T-helper 1 cell treated with Interleukin-12 subunit alpha and Interleukin-12 subunit beta and Interleukin-4 antibody, amounts not matched to agents 30 ng/mL and 1 ng/mL, for 36 hours (primary cell): Measurements from ENCODE around the gene HSD17B11. TPM values are rescaled to one million over a fixed set of nuclear protein-coding genes. Genes with fewer than 3 reads are reported as not detected.
"Not testable (repeated sequence)": the region's sequence is repeated elsewhere in the genome, so short reads cannot be mapped to it uniquely, and the experiment has no call there.

Experiments used
- intact Hi-C: fragments of 100-400 bp; cut with micrococcal nuclease; formaldehyde crosslinking; loops from one replicate; pipeline ENCODE4 v1.15.1; 2024
- total RNA-seq: library from RNA; stranded (reverse); gene quantifications from 2 replicates; pipeline ENCODE4 v1.2.3, GENCODE V29; 2022

The HSD17B11 gene
- total RNA-seq, 1 donor from 2014 or later = 24.6 TPM

GRCh38 chr4:87311684-87312083 is 79.3 kb downstream of the HSD17B11 start:
- intact Hi-C loops = no loop called here

GRCh38 chr4:87310691-87311335 is 80.2 kb downstream of the HSD17B11 start:
- intact Hi-C loops = no loop called here

GRCh38 chr4:87309625-87310024 is 81.4 kb downstream of the HSD17B11 start:
- intact Hi-C loops = no loop called here

GRCh38 chr4:87306056-87306455 is 84.9 kb downstream of the HSD17B11 start:
- intact Hi-C loops = no loop called here

- intact Hi-C loops = no loop called here
Observed at GRCh38 chr4:87305562-87305961, 85.4 kb downstream of the HSD17B11 start.

GRCh38 chr4:87304745-87305432 is 86.1 kb downstream of the HSD17B11 start:
- intact Hi-C loops = no loop called here

- intact Hi-C loops = no loop called here
Observed at GRCh38 chr4:87299898-87300297, 91.1 kb downstream of the HSD17B11 start.

GRCh38 chr4:87298362-87298761 is 92.6 kb downstream of the HSD17B11 start:
- intact Hi-C loops = no loop called here

- intact Hi-C loops = not testable (repeated sequence)
Observed at GRCh38 chr4:87294911-87295310, 96.1 kb downstream of the HSD17B11 start.

GRCh38 chr4:87293889-87294288 is 97.1 kb downstream of the HSD17B11 start:
- intact Hi-C loops = not testable (repeated sequence)

GRCh38 chr4:87286970-87287369 is 104.0 kb downstream of the HSD17B11 start:
- intact Hi-C loops = no loop called here

Other genes starting within 250 kb of the HSD17B11 start
- gene KLHL8, start 170.6 kb downstream of the HSD17B11 start, total RNA-seq = 9.4 and 11.1 TPM in 2 replicates
- gene HSD17B13, start 68.3 kb downstream of the HSD17B11 start, total RNA-seq = 0.15 and 0.22 TPM in 2 replicates
- gene NUDT9, start 31.4 kb upstream of the HSD17B11 start, total RNA-seq = 11.2 and 11.6 TPM in 2 replicates
- gene SPARCL1, start 138.2 kb upstream of the HSD17B11 start, total RNA-seq = not detected in 2 replicates
- gene DSPP, start 217.3 kb upstream of the HSD17B11 start, total RNA-seq = not detected in 2 replicates